Measurements from ENCODE around the gene TMEM273. TPM values are rescaled to one million over a fixed set of nuclear protein-coding genes. Genes with fewer than 3 reads are reported as not detected.

TMEM273 gene
- total and polyA plus RNA-seq, 2 donors (not counting 1 experiment from before 2014, with no cell fraction given) = 0.18 TPM; not detected in 1

DNA sequence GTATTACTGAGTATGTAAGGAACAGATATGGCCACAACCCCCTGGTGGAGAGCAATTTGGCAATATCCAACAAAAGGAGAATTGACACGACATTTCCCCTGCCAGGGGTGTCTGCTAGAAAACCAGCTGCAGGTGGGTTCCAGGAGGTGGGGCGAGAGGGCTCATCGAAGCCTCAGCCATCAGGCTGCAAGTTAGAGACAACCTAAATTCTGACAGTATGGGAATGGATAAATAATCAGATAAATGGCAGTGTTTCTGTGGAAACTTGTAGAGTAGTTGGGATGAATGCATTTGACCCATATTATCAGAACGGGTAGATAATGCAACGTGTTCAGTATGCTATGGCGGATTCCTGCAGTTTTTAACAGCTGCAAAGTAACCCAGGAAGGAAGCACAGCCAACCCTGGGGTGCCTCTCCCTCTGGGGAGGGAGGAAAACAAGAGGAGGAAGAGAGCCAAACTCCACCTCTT, 3.5 kb downstream of the TMEM273 start:
- Histone ChIP-seq H4K20me1 (ENCODE audit: control insufficient read depth, extremely low read depth, insufficient read depth, low read length) (no peaks in the 10 kb centered on the region), H3K27me3 (ENCODE audit: control insufficient read depth, insufficient read depth, low read length) (peaks cover 5% of the 10 kb centered on the region), H3K4me3 (replicated peaks in 1 of 4; ENCODE audit: control extremely low read depth in 1 of 4, insufficient read depth in 1 of 4, low read depth in 3 of 4, low read length in 4 of 4) (no peak overlapping the region), H3K27ac (ENCODE audit: insufficient read depth, low read length) (no peak overlapping the region), H3K4me1 (ENCODE audit: control insufficient read depth, extremely low read depth, insufficient read depth, low read length) (peaks cover 2% of the 10 kb centered on the region), H3K4me2 (ENCODE audit: extremely low read depth, insufficient read depth, low read length) (no peak overlapping the region), H3K9ac (ENCODE audit: insufficient read depth, low read length) (no peak overlapping the region), H3K9me3 (ENCODE audit: control insufficient read depth, insufficient read depth, low read depth, low read length) (no peaks in the 10 kb centered on the region), H2AFZ (ENCODE audit: low read length) (no peak overlapping the region), H3K79me2 (ENCODE audit: control insufficient read depth, insufficient read depth, low read length) (no peaks in the 10 kb centered on the region), H3K36me3 (ENCODE audit: control insufficient read depth, insufficient read depth, low read length) (no peaks in the 10 kb centered on the region)
- TF ChIP-seq EZH2 (IDR thresholded peaks at IDR 0.05; ENCODE audit: low read length, missing control alignments) = no peak
- TF ChIP-seq, protein P1, sequence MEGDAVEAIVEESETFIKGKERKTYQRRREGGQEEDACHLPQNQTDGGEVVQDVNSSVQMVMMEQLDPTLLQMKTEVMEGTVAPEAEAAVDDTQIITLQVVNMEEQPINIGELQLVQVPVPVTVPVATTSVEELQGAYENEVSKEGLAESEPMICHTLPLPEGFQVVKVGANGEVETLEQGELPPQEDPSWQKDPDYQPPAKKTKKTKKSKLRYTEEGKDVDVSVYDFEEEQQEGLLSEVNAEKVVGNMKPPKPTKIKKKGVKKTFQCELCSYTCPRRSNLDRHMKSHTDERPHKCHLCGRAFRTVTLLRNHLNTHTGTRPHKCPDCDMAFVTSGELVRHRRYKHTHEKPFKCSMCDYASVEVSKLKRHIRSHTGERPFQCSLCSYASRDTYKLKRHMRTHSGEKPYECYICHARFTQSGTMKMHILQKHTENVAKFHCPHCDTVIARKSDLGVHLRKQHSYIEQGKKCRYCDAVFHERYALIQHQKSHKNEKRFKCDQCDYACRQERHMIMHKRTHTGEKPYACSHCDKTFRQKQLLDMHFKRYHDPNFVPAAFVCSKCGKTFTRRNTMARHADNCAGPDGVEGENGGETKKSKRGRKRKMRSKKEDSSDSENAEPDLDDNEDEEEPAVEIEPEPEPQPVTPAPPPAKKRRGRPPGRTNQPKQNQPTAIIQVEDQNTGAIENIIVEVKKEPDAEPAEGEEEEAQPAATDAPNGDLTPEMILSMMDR (conservative IDR thresholded peaks at IDR 0.05 in 1 of 2, IDR thresholded peaks at IDR 0.05 in 1 of 2; ENCODE audit: low read depth in 1 of 2, low read length in 2 of 2) = no peak
- DNase-seq (ENCODE audit: low read depth in 2 of 2) = no peak

DNA sequence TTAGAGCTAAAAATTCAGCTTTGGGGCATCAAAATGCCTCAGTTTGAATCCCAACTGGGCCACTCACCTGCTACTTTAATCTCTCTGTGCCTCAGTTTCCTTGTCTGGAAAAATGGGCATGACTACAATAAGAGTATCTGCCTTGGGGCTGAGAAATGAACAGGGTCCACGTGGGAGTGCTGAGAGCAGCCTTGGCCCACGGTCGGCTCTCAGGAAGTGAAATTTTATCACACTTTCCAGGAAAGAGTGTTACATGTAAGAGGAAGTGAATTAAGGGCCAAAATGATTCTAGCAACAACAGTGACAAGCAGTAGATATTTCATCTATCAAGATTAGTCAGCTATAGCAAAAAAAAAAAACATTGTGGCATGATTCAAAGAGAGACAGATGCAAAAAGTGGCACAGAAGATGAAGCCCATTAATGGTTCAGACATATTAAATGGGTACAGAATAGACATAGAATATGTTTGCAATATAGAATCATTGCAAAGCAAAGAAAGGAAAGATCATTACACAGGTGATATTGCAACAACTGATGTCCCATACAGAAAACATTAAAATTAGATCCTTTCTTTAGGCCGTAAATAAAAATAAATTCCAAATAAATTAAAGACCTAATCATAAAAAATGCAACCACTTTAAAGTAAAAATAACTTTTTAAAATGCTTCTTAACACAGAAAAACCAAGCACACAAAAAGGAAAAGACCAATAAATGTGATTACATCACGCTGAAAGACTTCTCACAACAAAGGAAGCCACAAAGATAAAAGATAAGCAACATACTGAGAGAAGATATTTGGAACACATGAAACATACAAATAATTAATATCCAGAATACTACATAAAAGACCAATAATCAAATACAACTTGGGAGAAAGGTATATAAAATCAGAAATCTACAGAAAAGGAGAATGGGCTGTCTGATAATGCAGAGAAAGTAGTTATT, 4.3 kb downstream of the TMEM273 start:
- DNase-seq (ENCODE audit: low read depth in 2 of 2) = no peak
- H3K9me3 ChIP-seq (ENCODE audit: control insufficient read depth, insufficient read depth, low read depth, low read length) = no peaks in the 10 kb centered on the region
- no peaks in the 10 kb centered on the region for H3K79me2 ChIP-seq (ENCODE audit: control insufficient read depth, insufficient read depth, low read length)
- H3K4me3 ChIP-seq (replicated peaks in 1 of 4; ENCODE audit: control extremely low read depth in 1 of 4, insufficient read depth in 1 of 4, low read depth in 3 of 4, low read length in 4 of 4) = no peak overlapping the region
- H3K36me3 ChIP-seq (ENCODE audit: control insufficient read depth, insufficient read depth, low read length) = no peaks in the 10 kb centered on the region
- H3K4me1 ChIP-seq (ENCODE audit: control insufficient read depth, extremely low read depth, insufficient read depth, low read length) = peaks cover 2% of the 10 kb centered on the region
- H3K9ac ChIP-seq (ENCODE audit: insufficient read depth, low read length) = no peak overlapping the region
- peaks cover 5% of the 10 kb centered on the region for H3K27me3 ChIP-seq (ENCODE audit: control insufficient read depth, insufficient read depth, low read length)
- H2AFZ ChIP-seq (ENCODE audit: low read length) = no peak overlapping the region
- no peak for TF ChIP-seq EZH2 (IDR thresholded peaks at IDR 0.05; ENCODE audit: low read length, missing control alignments)
- TF ChIP-seq, protein P1 (conservative IDR thresholded peaks at IDR 0.05 in 1 of 2, IDR thresholded peaks at IDR 0.05 in 1 of 2; ENCODE audit: low read depth in 1 of 2, low read length in 2 of 2) = no peak
- H4K20me1 ChIP-seq (ENCODE audit: control insufficient read depth, extremely low read depth, insufficient read depth, low read length) = no peaks in the 10 kb centered on the region
- H3K4me2 ChIP-seq (ENCODE audit: extremely low read depth, insufficient read depth, low read length) = no peak overlapping the region
- H3K27ac ChIP-seq (ENCODE audit: insufficient read depth, low read length) = no peak overlapping the region

DNA sequence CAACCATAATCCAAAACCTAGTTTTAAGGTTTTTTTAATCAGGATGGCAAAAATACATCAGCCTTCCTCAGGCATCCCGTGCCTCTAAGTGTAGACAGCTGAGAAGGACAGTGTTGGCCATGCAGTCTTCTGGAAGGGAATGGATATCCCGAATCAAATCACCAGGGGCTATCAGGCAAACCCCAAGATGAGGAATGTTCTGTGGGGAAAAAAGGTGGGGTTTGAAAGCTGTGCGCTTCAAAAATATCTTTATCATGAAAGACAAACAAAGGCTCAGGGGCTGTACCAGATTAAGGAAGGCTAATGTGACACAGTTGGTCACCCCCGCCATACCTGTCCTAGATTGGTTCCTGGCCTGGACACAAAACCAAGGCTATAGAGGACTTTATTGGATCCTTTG, 5.4 kb downstream of the TMEM273 start:
- Histone ChIP-seq H3K9me3 (ENCODE audit: control insufficient read depth, insufficient read depth, low read depth, low read length) (no peaks in the 10 kb centered on the region), H3K4me3 (replicated peaks in 1 of 4; ENCODE audit: control extremely low read depth in 1 of 4, insufficient read depth in 1 of 4, low read depth in 3 of 4, low read length in 4 of 4) (no peak overlapping the region), H3K36me3 (ENCODE audit: control insufficient read depth, insufficient read depth, low read length) (no peaks in the 10 kb centered on the region), H3K79me2 (ENCODE audit: control insufficient read depth, insufficient read depth, low read length) (no peaks in the 10 kb centered on the region), H3K27ac (ENCODE audit: insufficient read depth, low read length) (no peak overlapping the region), H3K4me1 (ENCODE audit: control insufficient read depth, extremely low read depth, insufficient read depth, low read length) (peaks cover 5% of the 10 kb centered on the region), H2AFZ (ENCODE audit: low read length) (no peak overlapping the region), H3K9ac (ENCODE audit: insufficient read depth, low read length) (no peak overlapping the region), H3K4me2 (ENCODE audit: extremely low read depth, insufficient read depth, low read length) (no peak overlapping the region), H3K27me3 (ENCODE audit: control insufficient read depth, insufficient read depth, low read length) (no peaks in the 10 kb centered on the region), H4K20me1 (ENCODE audit: control insufficient read depth, extremely low read depth, insufficient read depth, low read length) (no peaks in the 10 kb centered on the region)
- TF ChIP-seq, protein P1 (conservative IDR thresholded peaks at IDR 0.05 in 1 of 2, IDR thresholded peaks at IDR 0.05 in 1 of 2; ENCODE audit: low read depth in 1 of 2, low read length in 2 of 2) = no peak
- TF ChIP-seq EZH2 (IDR thresholded peaks at IDR 0.05; ENCODE audit: low read length, missing control alignments) = no peak
- no peak for DNase-seq (ENCODE audit: low read depth in 2 of 2)
